T-helper 1 cell (primary cell): ENCODE measurements around the gene NINJ1.
A peak's percentile ranks its signal among the peaks of the same experiment; 100 is the strongest.

Experiments used
- DNase-seq, 5 donors: peaks; one replicate each; pipeline ENCODE4 v3.0.0-alpha.2; 2012 to 2020
- total RNA-seq, 4 donors: gene quantifications; one replicate each; lab custom pipeline; 2026; lab: John Stamatoyannopoulos, UW

Gene NINJ1
- 32.8 to 107 (median 53.4) reads per million in 4 donors for total RNA-seq

- DNase-seq = peak; percentile 79 to 85 (median 81)
These were observed at the start of gene NINJ1 for GRCh38 chr9:93134015-93134739. TSS of gene NINJ1 (minus strand) at chr9:93134251. CDS start at chr9:93134217, 34 bp downstream.

GRCh38 chr9:93183131-93183662 lies 49.1 kb upstream of the NINJ1 start:
- no peak for DNase-seq

- no peak for DNase-seq
These were observed 48.5 kb upstream of the NINJ1 start for GRCh38 chr9:93182572-93182971.

- no peak for DNase-seq
These were observed 47.8 kb upstream of the NINJ1 start for GRCh38 chr9:93181672-93182435.

GRCh38 chr9:93180938-93181337 lies 46.9 kb upstream of the NINJ1 start:
- DNase-seq = no peak

GRCh38 chr9:93178851-93179786 lies 45.1 kb upstream of the NINJ1 start:
- DNase-seq = no peak

- no peak for DNase-seq
These were observed 43.6 kb upstream of the NINJ1 start for GRCh38 chr9:93177676-93178075.

GRCh38 chr9:93174976-93175375 lies 40.9 kb upstream of the NINJ1 start:
- no peak for DNase-seq

- peak in 1 of 5 donors; percentile 27 for DNase-seq
These were observed 39.5 kb upstream of the NINJ1 start for GRCh38 chr9:93173365-93174051.

- no peak for DNase-seq
These were observed 38.8 kb upstream of the NINJ1 start for GRCh38 chr9:93172666-93173364.

GRCh38 chr9:93171261-93171990 lies 37.4 kb upstream of the NINJ1 start:
- DNase-seq = no peak

GRCh38 chr9:93170571-93170970 lies 36.5 kb upstream of the NINJ1 start:
- no peak for DNase-seq

- DNase-seq = no peak
These were observed 35.4 kb upstream of the NINJ1 start for GRCh38 chr9:93169444-93169843.

GRCh38 chr9:93168581-93168980 lies 34.5 kb upstream of the NINJ1 start:
- no peak for DNase-seq

- no peak for DNase-seq
These were observed 33.8 kb upstream of the NINJ1 start for GRCh38 chr9:93167838-93168237.

- DNase-seq = no peak
These were observed 33.1 kb upstream of the NINJ1 start for GRCh38 chr9:93167185-93167584.

GRCh38 chr9:93166699-93167098 lies 32.6 kb upstream of the NINJ1 start:
- DNase-seq = no peak

- no peak for DNase-seq
These were observed 30.0 kb upstream of the NINJ1 start for GRCh38 chr9:93164085-93164484.

GRCh38 chr9:93161786-93162562 lies 27.9 kb upstream of the NINJ1 start:
- no peak for DNase-seq
